ENCODE results near the gene CEP44. TPM values are rescaled to one million over a fixed set of nuclear protein-coding genes. Genes with fewer than 3 reads are reported as not detected.

The CEP44 gene, protein sequence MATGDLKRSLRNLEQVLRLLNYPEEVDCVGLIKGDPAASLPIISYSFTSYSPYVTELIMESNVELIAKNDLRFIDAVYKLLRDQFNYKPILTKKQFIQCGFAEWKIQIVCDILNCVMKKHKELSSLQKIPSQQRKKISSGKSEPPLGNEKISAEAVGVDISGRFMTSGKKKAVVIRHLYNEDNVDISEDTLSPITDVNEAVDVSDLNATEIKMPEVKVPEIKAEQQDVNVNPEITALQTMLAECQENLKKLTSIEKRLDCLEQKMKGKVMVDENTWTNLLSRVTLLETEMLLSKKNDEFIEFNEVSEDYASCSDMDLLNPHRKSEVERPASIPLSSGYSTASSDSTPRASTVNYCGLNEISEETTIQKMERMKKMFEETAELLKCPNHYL
- polyA plus RNA-seq (2011; rRNA removed), result 3.4 and 5.9 TPM in 2 replicates
- polyA minus RNA-seq (2011; rRNA and poly(A)+ RNA removed), result 4.5 and 4.7 TPM in 2 replicates

DNA sequence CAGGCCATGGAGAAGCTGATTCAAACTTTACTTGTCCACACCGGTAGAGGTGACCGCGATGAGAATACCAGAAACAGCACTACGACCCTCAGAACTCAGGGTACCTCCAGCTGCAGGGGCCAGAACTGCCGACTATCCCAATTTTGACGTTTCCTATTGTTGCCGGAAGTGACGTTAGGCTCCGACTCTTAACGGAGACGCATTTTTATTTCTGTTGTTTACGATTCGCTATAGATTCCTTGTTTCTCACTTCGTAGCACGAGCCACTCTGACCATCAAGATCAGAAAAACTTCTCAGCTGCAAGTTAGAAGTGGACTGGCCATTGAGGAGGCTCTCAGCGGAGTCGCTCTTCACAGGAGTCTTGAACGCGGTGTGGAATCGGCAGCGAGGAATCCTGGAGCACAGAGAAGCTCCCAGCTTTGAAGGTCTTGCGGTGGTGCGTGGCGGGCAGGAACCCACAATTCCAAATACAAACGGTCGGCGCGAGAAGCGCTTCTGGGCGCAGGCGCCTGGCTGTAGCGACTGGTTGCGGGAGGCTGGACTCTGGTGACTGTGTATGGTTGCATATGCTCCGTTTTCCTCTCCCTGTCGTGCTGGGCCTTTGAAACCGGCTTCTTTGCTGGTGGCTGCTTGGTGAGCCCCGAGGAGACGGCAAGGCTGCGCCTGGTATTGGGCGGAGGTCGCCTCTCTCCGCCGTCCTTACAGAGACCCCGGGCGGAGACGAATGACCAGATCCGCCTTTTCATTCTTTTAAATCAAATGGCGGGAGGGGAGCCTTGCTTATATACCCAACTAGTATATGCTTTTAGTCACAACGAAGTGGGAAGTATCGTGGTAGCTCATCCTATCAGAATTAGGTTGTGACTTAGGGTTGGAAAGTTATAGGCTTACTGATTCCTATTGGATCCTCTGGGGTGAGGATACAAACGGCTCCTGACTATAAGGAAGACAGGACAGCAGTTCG, at the start of gene CEP44, which contains the start of gene FBXO8:
CEP44 (plus strand) TSS at position 405 of the 965 bp plus-strand sequence. CDS start 15,211 bp downstream, outside the sequence.
FBXO8 (minus strand) TSS at position 161 of the 965 bp plus-strand sequence. CDS start 20,575 bp downstream, outside the sequence.
- TF ChIP-seq, protein P1, sequence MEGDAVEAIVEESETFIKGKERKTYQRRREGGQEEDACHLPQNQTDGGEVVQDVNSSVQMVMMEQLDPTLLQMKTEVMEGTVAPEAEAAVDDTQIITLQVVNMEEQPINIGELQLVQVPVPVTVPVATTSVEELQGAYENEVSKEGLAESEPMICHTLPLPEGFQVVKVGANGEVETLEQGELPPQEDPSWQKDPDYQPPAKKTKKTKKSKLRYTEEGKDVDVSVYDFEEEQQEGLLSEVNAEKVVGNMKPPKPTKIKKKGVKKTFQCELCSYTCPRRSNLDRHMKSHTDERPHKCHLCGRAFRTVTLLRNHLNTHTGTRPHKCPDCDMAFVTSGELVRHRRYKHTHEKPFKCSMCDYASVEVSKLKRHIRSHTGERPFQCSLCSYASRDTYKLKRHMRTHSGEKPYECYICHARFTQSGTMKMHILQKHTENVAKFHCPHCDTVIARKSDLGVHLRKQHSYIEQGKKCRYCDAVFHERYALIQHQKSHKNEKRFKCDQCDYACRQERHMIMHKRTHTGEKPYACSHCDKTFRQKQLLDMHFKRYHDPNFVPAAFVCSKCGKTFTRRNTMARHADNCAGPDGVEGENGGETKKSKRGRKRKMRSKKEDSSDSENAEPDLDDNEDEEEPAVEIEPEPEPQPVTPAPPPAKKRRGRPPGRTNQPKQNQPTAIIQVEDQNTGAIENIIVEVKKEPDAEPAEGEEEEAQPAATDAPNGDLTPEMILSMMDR (IDR thresholded peaks at IDR 0.05; ENCODE audit: insufficient read depth, low read depth, low read length), result no peak
- CTCF ChIA-PET, result no interaction called here
- DNase-seq (ENCODE audit: low read depth), result peak; percentile 38
- Histone ChIP-seq H3K27me3 (ENCODE audit: control insufficient read depth, insufficient read depth, low read length) (no peaks in the 10 kb centered on the region), H3K4me3 (ENCODE audit: low read depth, low read length) (peak within 1 kb of the TSS; percentile 87), H3K36me3 (ENCODE audit: control insufficient read depth, insufficient read depth, low read length) (no peaks in the 10 kb centered on the region)
- POLR2A ChIA-PET, result no interaction called here

DNA sequence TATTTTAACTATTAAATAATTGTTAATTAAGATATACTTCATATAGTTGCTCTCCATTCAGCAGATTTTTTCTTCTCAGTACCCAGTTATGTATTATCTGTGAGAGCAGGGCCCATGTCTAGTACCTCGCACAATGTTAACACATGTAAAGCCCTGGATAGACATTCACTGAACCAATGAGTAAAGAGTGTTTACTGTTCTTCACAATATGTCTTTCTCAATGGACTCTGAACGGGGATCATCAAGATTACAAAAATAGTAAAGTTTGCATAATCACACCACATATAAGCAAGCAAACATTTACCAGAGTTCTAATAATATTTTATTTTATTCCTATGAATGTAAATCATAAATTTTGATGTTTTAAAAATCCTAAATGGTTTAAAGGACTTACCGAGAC, 47.4 kb upstream of the CEP44 start:
- ChIA-PET POLR2A (no interaction called here), CTCF (interaction anchor here (1.0 kb wide), 1 partner anchor 14 kb away, joined by 3 read pairs; no protein-coding TSS in a partner anchor)
- TF ChIP-seq, protein P1 (IDR thresholded peaks at IDR 0.05; ENCODE audit: insufficient read depth, low read depth, low read length), result no peak
- Histone ChIP-seq H3K27me3 (ENCODE audit: control insufficient read depth, insufficient read depth, low read length) (no peaks in the 10 kb centered on the region), H3K36me3 (ENCODE audit: control insufficient read depth, insufficient read depth, low read length) (no peaks in the 10 kb centered on the region), H3K4me3 (ENCODE audit: low read depth, low read length) (no peak overlapping the region)
- no peak for DNase-seq (ENCODE audit: low read depth)

DNA sequence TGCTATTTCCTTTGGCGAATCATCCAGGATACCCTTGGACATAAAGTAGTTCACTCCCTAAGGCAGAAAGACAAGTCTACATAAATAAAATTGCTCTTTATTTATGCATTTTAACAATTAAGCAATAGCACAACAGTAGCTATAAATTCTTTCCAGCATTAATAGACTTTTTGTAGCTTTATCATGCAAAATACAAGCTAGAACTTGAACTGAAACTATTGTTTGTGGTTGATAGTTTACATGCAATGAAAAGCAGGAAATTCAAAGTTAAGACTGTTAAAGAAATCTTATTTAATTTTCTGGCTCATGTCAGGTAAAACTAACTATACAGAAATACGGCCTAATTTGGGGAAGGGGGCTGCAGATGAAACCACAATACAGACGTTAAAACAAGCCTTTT, 42.5 kb upstream of the CEP44 start:
- H3K4me3 ChIP-seq (ENCODE audit: low read depth, low read length), result no peak overlapping the region
- ChIA-PET POLR2A (no interaction called here), CTCF (interaction anchor here (1.3 kb wide), 1 partner anchor 11 kb away, joined by 3 read pairs; no protein-coding TSS in a partner anchor)
- H3K27me3 ChIP-seq (ENCODE audit: control insufficient read depth, insufficient read depth, low read length), result no peaks in the 10 kb centered on the region
- TF ChIP-seq, protein P1 (IDR thresholded peaks at IDR 0.05; ENCODE audit: insufficient read depth, low read depth, low read length), result no peak
- DNase-seq (ENCODE audit: low read depth), result no peak
- no peaks in the 10 kb centered on the region for H3K36me3 ChIP-seq (ENCODE audit: control insufficient read depth, insufficient read depth, low read length)

DNA sequence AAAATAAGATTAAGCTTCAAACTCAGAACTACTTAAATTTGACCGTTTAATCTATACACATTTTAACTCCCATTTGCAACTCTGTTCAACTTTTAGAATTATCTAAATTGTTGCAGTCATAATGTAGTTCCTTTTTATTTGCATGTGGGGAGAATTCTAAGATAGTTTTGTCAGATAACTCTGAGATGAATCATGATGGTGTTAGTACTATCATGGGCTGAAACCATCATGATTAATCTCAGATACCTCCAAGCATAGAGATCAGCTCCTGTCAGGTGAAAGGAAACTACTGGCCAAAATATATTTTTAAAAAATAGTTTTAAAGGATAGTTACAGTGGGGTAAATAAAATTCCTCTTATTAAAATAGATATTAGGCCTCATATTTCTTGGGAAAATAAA, 39.3 kb upstream of the CEP44 start:
- ChIA-PET CTCF (interaction anchor here (1.0 kb wide), 1 partner anchor 22 kb away, joined by 3 read pairs; no protein-coding TSS in a partner anchor), POLR2A (no interaction called here)
- no peaks in the 10 kb centered on the region for H3K36me3 ChIP-seq (ENCODE audit: control insufficient read depth, insufficient read depth, low read length)
- TF ChIP-seq, protein P1 (IDR thresholded peaks at IDR 0.05; ENCODE audit: insufficient read depth, low read depth, low read length), result no peak
- no peak overlapping the region for H3K4me3 ChIP-seq (ENCODE audit: low read depth, low read length)
- H3K27me3 ChIP-seq (ENCODE audit: control insufficient read depth, insufficient read depth, low read length), result no peaks in the 10 kb centered on the region
- DNase-seq (ENCODE audit: low read depth), result no peak

Data from BJ (cell line).